ENCODE results near the gene SMG6. TPM values are rescaled to one million over a fixed set of nuclear protein-coding genes. Genes with fewer than 3 reads are reported as not detected.

The SMG6 gene
- total and polyA plus RNA-seq, 2 of the 8 experiments (the other 6 are each of a cell fraction or from before 2014, with no cell fraction given) = 18.5 to 25.2 TPM

DNA sequence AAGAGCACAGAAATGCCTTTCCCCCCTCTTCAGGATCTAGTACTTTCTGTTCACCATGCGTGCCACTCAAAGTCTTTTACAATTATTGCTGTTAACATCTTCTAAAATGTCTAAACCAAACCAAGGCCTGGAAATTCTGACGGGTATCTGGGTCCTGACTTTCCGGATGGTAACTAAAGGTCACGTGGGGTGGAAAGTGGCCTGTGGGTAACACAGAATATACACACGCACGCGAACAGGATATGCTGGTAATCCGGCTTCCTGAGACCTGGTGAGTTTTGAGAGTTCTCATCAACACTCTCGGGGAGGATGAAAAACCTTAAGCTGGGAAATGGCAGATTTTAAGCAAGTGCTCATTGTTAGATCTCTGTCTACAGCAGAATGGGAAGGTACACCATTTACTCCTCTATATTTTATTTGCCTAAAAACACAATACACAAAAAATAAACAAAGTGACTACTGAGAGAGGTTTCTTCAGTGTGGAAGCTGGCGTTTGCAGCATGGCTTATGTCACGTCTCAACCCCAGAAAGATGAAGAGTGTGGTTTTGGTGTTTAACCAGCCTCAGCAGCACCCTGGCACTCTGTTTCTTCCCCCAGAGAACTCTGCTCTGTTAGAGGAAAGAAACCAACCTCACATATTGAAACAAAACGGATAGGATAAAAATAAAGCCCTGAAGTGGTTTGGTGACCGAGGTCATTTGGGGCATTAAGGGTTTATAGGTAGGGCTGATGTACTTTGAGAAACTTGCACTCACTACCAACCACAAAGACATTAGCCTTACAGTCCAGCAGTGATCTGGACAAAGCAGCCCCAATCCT lies 37.3 kb downstream of the SMG6 start:
- DNase-seq (ENCODE audit: low read depth in 1 of 2, low spot score in 2 of 2) (no peak), FAIRE-seq (no peak)
- Histone ChIP-seq H3K27me3 (replicated peaks in 1 of 4; ENCODE audit: control insufficient read depth in 3 of 4, extremely low read depth in 1 of 4, insufficient read depth in 3 of 4, low read length in 3 of 4) (no peaks in the 10 kb centered on the region), H4K5ac (ENCODE audit: insufficient read length, low read depth, low read length) (no peak overlapping the region), H3K4me1 (replicated peaks in 1 of 4; ENCODE audit: control insufficient read depth in 3 of 4, insufficient read depth in 4 of 4, low read length in 3 of 4) (no peaks in the 10 kb centered on the region), H2BK20ac (ENCODE audit: low read length) (no peak overlapping the region), H3K23ac (ENCODE audit: insufficient read length) (no peak overlapping the region), H3K4me3 (ENCODE audit: extremely low read depth in 1 of 4, insufficient read depth in 2 of 4, low read depth in 3 of 4, low read length in 4 of 4) (no peak overlapping the region), H3K14ac (ENCODE audit: insufficient read length) (no peak overlapping the region), H4K8ac (ENCODE audit: extremely low read depth, insufficient read depth, low read length) (no peak overlapping the region), H3K4ac (replicated peaks; ENCODE audit: insufficient read length, low read depth, low read length) (no peak overlapping the region), H4K20me1 (replicated peaks in 1 of 2; ENCODE audit: control insufficient read depth in 1 of 2, insufficient read depth in 2 of 2, low read length in 2 of 2) (peaks cover 1 to 4% of the 10 kb centered on the region in 2 experiments), H4K91ac (replicated peaks; ENCODE audit: insufficient read length, low read length) (no peak overlapping the region), H3K23me2 (ENCODE audit: low read depth, low read length) (no peaks in the 10 kb centered on the region), H2BK120ac (replicated peaks; ENCODE audit: low read depth, low read length) (no peak overlapping the region), H2AFZ (ENCODE audit: low read length) (no peak overlapping the region), H2BK15ac (ENCODE audit: low read length) (no peak overlapping the region), H2AK5ac (ENCODE audit: low read depth, low read length) (no peak overlapping the region), H3K56ac (replicated peaks; ENCODE audit: insufficient read length, low read depth, low read length) (no peak overlapping the region), H3K4me2 (ENCODE audit: insufficient read depth in 1 of 2, low read depth in 2 of 2, low read length in 2 of 2) (no peak overlapping the region), H2BK12ac (ENCODE audit: low read depth, low read length) (no peak overlapping the region), H3K18ac (ENCODE audit: extremely low read depth, low read length) (no peak overlapping the region), H3K79me1 (ENCODE audit: low read depth, low read length) (no peaks in the 10 kb centered on the region), H3K27ac (ENCODE audit: low read depth, low read length) (no peak overlapping the region), H3K36me3 (ENCODE audit: control insufficient read depth in 2 of 4, insufficient read depth in 4 of 4, low read length in 3 of 4) (no peaks in the 10 kb centered on the region; a peak in 1 of 8 replicates), H3K79me2 (ENCODE audit: control insufficient read depth in 1 of 2, insufficient read depth in 2 of 2, low read length in 2 of 2) (no peaks in the 10 kb centered on the region), H2BK5ac (ENCODE audit: low read depth, low read length) (no peak overlapping the region), H3K9me3 (ENCODE audit: insufficient read depth in 2 of 2, low read depth in 1 of 2, low read length in 1 of 2) (no peaks in the 10 kb centered on the region), H3K9ac (replicated peaks in 1 of 4; ENCODE audit: extremely low read depth in 1 of 4, low read depth in 3 of 4, low read length in 3 of 4) (no peak overlapping the region)
- 92% methylated on average over 13 of the region's 13 CpGs; no CpG with 5 or more reads in 1 of the 2 experiments for WGBS, 2 experiments (ENCODE audit: extremely low coverage in 1 of 2, insufficient coverage in 1 of 2, insufficient read length in 1 of 2, insufficient replicate concordance in 2 of 2, low coverage in 1 of 2, low lambda C conversion rate in 2 of 2, missing lambda C conversion rate in 1 of 2)
- ChIA-PET CTCF (ENCODE audit: partially characterized antibody) (no interaction called here), POLR2A (ENCODE audit: partially characterized antibody) (interaction anchor here (0.5 kb wide), 1 partner anchor 163 kb away, joined by 3 read pairs; no protein-coding TSS in a partner anchor)
- TF ChIP-seq BACH1 (IDR thresholded peaks at IDR 0.05; ENCODE audit: low read length) (no peak), SP4 (IDR thresholded peaks at IDR 0.05; ENCODE audit: low read length) (no peak), KDM4A (IDR thresholded peaks at IDR 0.05; ENCODE audit: low read depth, low read length, severe bottlenecking) (no peak)
